SKM-1 treated with dmso at 0.1 percent for 144 hours (cell line): ENCODE measurements around the gene PRKAR1A.
"Not testable (repeated sequence)": the region's sequence is repeated elsewhere in the genome, so short reads cannot be mapped to it uniquely, and the experiment has no call there.

Experiments used
- DNase-seq: peaks from one replicate; lab custom pipeline; 2025; ENCODE audit not compliant: unreplicated experiment; lab: John Stamatoyannopoulos, UW

PRKAR1A gene

GRCh38 chr17:68512247-68512959 is at the start of gene PRKAR1A:
Gene PRKAR1A, plus strand, starts transcription at chr17:68512430. Its CDS starts 2,970 bp downstream, at chr17:68515400.
- DNase-seq: peak; percentile 81

- no peak for DNase-seq
Observed at GRCh38 chr17:68463211-68464019, 48.8 kb upstream of the PRKAR1A start.

GRCh38 chr17:68468334-68468733 is 43.9 kb upstream of the PRKAR1A start:
- DNase-seq: no peak

DNA sequence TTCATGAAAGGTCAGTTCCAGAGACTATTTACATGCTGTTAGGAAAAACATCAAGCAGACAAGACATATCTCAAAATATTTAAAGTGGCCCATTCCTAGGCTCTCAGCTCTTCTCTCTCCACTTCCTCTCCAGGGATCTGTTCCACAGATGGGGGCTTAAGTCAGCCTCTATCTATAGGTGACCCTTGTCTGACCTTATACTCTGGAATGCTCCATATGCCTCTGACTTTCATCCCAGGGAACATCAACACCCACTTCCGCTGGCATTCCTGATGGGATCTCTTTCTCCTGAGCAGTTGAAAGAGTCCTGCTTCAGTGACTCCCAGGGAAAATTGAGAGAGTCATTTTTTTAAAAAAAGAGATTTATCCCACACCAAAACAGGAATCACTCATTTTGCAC is 43.4 kb upstream of the PRKAR1A start:
- no peak for DNase-seq

GRCh38 chr17:68470961-68471360 is 41.3 kb upstream of the PRKAR1A start:
- no peak for DNase-seq

GRCh38 chr17:68480885-68481284 is 31.3 kb upstream of the PRKAR1A start:
- DNase-seq: no peak

DNA sequence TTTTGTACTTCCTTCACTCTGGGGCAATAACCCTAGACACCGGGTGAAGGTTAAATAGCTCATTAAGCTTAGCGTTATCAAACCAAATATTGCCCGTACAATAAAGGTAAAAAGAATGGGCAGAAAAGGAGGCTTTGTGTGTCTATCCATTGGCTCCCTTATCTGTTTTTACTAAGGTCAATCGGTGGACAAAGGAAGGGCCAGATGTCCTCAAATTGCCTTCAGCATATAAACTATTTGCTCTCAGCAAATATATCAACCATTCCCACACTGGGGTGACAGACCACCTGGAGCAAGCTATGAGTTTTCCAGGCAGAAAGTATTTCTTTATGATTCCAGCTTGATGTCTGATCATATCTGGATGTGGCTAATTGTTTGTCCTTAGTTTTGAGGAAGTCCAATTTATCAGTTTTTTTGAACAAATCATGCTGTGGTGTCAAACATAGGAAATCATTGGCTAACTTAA is 29.6 kb upstream of the PRKAR1A start:
- no peak for DNase-seq

- DNase-seq: no peak
Observed at GRCh38 chr17:68484458-68484857, 27.8 kb upstream of the PRKAR1A start.

- no peak for DNase-seq
Observed at GRCh38 chr17:68489919-68490318, 22.3 kb upstream of the PRKAR1A start.

GRCh38 chr17:68491381-68492231 is 20.6 kb upstream of the PRKAR1A start:
- DNase-seq: peak; percentile 94

GRCh38 chr17:68492394-68493054 is 19.7 kb upstream of the PRKAR1A start:
- not testable (repeated sequence) for DNase-seq

- no peak for DNase-seq
Observed at GRCh38 chr17:68495081-68495480, 17.1 kb upstream of the PRKAR1A start.

- peak; percentile 91 for DNase-seq
Observed at GRCh38 chr17:68497885-68498319, 14.3 kb upstream of the PRKAR1A start.

DNA sequence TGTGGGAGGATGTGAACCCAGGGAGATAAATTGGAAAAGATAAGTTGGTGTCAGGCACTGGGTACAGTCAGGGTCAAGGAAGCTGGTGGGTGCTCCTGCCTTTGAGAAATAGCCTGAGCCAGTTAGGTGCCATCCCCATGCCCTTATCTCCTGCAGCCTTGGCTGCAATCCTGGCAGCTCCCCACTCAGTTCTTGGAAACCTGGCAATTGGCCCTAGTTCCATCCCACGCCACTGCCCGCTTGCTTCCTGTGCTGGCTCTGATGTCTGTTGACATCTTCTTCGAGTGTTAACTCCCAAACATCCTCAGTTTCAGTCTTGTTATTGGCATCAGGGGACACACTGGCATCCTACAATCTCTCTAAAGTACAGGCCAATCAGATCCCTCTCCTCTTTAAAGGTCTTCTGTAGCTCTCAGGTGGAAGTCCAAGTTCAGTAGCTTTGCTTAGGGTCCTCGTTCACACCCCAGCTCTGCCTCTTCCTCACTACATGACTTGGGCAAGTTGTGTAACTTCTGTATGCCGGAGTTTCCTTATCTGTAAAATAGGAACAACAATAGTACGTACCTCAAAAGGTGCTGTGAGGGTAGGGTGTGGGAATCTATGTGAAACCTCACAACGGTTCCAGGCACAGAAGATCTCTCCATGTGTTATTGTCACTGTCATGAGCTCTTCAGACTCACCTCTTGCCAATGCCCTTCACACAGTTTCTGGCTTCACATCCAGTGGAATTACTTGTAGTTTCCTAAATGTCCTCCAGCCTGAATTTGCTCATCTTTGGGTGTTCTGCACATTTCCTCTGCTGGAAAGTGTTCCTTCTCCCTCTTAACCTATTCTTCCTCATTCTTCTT is 13.5 kb upstream of the PRKAR1A start:
- peak; percentile 22 for DNase-seq

DNA sequence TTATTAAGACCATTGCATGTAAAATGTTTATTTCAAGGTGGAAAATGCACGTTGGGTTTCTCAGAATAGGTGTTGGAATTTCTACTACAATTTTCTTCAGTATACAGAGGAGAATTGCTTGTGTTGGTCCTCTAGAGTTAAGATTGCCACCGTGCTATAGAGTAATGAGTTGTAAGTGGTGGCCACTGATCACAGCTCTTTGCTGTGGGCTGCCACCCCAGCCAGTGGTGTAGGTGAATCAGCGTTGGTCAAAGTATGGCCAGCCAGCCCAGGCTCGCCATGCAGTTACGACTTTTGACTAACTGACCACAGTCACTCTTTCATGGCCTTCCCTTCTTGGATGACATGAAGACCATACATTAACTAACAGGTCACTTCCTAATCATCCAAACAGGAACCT is 12.6 kb upstream of the PRKAR1A start:
- no peak for DNase-seq

DNA sequence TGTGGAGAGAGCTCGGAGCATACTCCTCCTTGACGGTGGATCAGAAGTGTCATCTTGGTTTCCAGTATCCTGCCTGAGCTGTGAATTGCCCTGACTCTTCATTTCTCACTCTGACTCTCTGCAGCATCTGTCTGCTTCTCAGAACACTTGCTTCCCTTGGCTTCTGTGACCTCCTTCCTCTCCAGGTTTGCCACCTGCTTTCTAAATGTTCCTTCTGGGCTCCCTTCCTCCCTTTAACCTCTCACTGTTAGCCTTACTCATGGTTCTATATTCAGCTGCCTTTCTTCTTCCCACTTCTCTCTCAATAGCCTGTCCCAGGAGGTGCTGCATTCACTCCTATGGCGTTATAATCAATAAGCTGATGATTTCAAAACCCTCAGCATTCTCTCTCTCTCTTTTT is 11.2 kb upstream of the PRKAR1A start:
- DNase-seq: no peak

DNA sequence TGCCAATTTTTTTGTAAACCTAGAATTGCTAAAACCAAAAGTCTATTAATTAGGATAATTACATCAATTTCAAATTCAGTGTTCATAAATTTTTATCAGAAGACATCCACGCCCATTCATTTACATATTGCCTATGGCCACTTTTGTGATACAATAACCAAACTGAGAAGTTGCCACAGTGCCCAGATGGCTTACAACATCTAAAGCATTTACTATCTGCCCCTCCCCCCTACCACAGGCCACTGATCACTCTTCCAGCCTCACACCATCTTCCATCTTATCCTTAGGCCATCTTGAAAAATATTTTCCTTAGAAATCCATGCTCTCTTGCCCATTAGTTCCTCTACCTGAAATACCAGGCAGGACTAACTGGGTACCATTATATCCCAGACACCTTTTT is 6.3 kb upstream of the PRKAR1A start:
- no peak for DNase-seq

GRCh38 chr17:68507576-68507975 is 4.7 kb upstream of the PRKAR1A start:
- DNase-seq: no peak

GRCh38 chr17:68509141-68510057 is 2.8 kb upstream of the PRKAR1A start:
- no peak for DNase-seq
